Ureter (tissue), 1 donor: ENCODE measurements around the gene APOO. TPM values are rescaled to one million over a fixed set of nuclear protein-coding genes. Genes with fewer than 3 reads are reported as not detected.

Experiments
- DNase-seq: peaks from one replicate; pipeline ENCODE4 v3.0.0-alpha.2; 2020; ENCODE audit warnings: low spot score
- total RNA-seq: library from RNA; stranded (reverse); gene quantifications from one replicate; pipeline ENCODE4 v1.2.4, GENCODE V29; 2023
- donor health status: DM: yes; HTN: yes; CAD: no.

Gene APOO
- total RNA-seq = 38.1 TPM

GRCh38 chrX:23907498-23908218 is at the start of gene APOO, which contains the start of gene CXorf58:
Gene APOO (minus strand): TSS chrX:23907938. CDS start chrX:23907702, 236 bp downstream.
Gene CXorf58 (plus strand): TSS chrX:23908006. CDS start chrX:23910303, 2,297 bp downstream.
- DNase-seq = peak; percentile 91

- DNase-seq = no peak
Observed at GRCh38 chrX:23954396-23954795, 46.7 kb upstream of the APOO start.

- no peak for DNase-seq
Observed at GRCh38 chrX:23953908-23954269, 46.2 kb upstream of the APOO start.

- DNase-seq = no peak
Observed at GRCh38 chrX:23952984-23953907, 45.5 kb upstream of the APOO start.

GRCh38 chrX:23952391-23952790 is 44.7 kb upstream of the APOO start:
- no peak for DNase-seq

- DNase-seq = no peak
Observed at GRCh38 chrX:23945206-23945605, 37.5 kb upstream of the APOO start.

GRCh38 chrX:23944234-23944633 is 36.5 kb upstream of the APOO start:
- DNase-seq = no peak

GRCh38 chrX:23939203-23939602 is 31.5 kb upstream of the APOO start:
- no peak for DNase-seq

GRCh38 chrX:23938690-23939089 is 31.0 kb upstream of the APOO start:
- no peak for DNase-seq

- DNase-seq = no peak
Observed at GRCh38 chrX:23937100-23937499, 29.4 kb upstream of the APOO start.

GRCh38 chrX:23936180-23936579 is 28.4 kb upstream of the APOO start:
- no peak for DNase-seq

- DNase-seq = no peak
Observed at GRCh38 chrX:23935106-23935505, 27.4 kb upstream of the APOO start.

GRCh38 chrX:23932046-23932445 is 24.3 kb upstream of the APOO start:
- DNase-seq = no peak

GRCh38 chrX:23930894-23931604 is 23.3 kb upstream of the APOO start:
- DNase-seq = no peak

- no peak for DNase-seq
Observed at GRCh38 chrX:23926015-23926414, 18.3 kb upstream of the APOO start.

GRCh38 chrX:23919706-23920320 is 12.1 kb upstream of the APOO start:
- no peak for DNase-seq

- no peak for DNase-seq
Observed at GRCh38 chrX:23919148-23919547, 11.4 kb upstream of the APOO start.

GRCh38 chrX:23911126-23911835 is 3.5 kb upstream of the APOO start:
- DNase-seq = no peak

GRCh38 chrX:23908219-23909004 is 674 bp upstream of the APOO start:
- no peak for DNase-seq

GRCh38 chrX:23907111-23907497 is 634 bp downstream of the APOO start:
- peak; percentile 46 for DNase-seq
